Breast epithelium (tissue), 3 donors: ENCODE measurements around the gene SLC26A5.

Experiments used
- POLR2A ChIP-seq: fragments of 450-650 bp; IDR thresholded peaks from one replicate; pipeline ENCODE4 v1.6.1; 2016; ENCODE audit warnings: antibody characterized with exemption, mild to moderate bottlenecking, moderate library complexity
- TF ChIP-seq, protein P1 (sequence below), 3 donors: fragments of 450-650 bp; IDR thresholded peaks; one replicate each; pipeline ENCODE4 v1.5.1; 2016 to 2017; ENCODE audit warnings: antibody characterized with exemption in 3 of 3, mild to moderate bottlenecking in 3 of 3, moderate library complexity in 3 of 3

DNA sequence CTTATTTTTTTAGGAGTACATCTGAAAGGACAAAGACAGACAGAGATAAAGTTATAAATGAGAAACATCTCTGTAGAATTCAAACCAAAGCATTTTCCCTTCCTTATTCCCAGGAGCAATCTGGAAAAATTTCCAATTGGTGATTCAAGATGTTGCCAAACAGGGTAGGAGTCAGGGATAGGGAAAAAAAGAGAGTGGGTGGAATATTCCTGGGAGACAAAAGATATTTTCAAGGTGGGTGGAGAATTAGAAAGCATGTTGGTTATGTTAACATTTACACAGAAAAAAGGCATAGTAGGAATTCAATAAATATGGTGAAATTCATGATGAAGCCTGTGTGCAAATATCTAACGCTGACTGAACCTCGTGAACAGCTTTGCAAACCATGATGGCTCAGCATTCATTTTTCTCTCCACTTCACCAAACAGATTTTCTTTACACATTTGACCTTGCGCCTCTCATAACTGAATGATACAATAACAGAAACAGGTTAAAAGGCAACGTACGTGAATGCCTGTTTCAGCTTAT lies 25.1 kb downstream of the SLC26A5 start:
- TF ChIP-seq, protein P1, sequence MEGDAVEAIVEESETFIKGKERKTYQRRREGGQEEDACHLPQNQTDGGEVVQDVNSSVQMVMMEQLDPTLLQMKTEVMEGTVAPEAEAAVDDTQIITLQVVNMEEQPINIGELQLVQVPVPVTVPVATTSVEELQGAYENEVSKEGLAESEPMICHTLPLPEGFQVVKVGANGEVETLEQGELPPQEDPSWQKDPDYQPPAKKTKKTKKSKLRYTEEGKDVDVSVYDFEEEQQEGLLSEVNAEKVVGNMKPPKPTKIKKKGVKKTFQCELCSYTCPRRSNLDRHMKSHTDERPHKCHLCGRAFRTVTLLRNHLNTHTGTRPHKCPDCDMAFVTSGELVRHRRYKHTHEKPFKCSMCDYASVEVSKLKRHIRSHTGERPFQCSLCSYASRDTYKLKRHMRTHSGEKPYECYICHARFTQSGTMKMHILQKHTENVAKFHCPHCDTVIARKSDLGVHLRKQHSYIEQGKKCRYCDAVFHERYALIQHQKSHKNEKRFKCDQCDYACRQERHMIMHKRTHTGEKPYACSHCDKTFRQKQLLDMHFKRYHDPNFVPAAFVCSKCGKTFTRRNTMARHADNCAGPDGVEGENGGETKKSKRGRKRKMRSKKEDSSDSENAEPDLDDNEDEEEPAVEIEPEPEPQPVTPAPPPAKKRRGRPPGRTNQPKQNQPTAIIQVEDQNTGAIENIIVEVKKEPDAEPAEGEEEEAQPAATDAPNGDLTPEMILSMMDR (IDR thresholded peaks at IDR 0.05), result no peak
- TF ChIP-seq POLR2A, result no peak
